Skin epidermis (tissue), 12 donors: ENCODE results near the gene AOAH.

ENCODE experiments used
- H3K27ac ChIP-seq, 21 experiments: fragments of 200-600 bp; sonication (generic) in 11 of 21; one replicate each; pipeline ENCODE4 v1.5.0; 2020; ENCODE audit warnings: mild to moderate bottlenecking in 3 of 21, inconsistent platforms in 2 of 21, moderate library complexity in 2 of 21
- H3K4me3 ChIP-seq, 7 experiments: fragments of 200-600 bp; sonication (generic) in 2 of 7; one replicate each; pipeline ENCODE4 v1.5.0; 2020; ENCODE audit warnings: inconsistent platforms in 2 of 7, mild to moderate bottlenecking in 2 of 7, moderate library complexity in 1 of 7

The AOAH gene

GRCh38 chr7:36589391-36589790, 134.9 kb downstream of the AOAH start:
- Histone ChIP-seq H3K27ac (no peak overlapping the region), H3K4me3 (no peak overlapping the region)

GRCh38 chr7:36583318-36583717, 141.0 kb downstream of the AOAH start:
- Histone ChIP-seq H3K27ac (no peak overlapping the region), H3K4me3 (no peak overlapping the region)

- H3K4me3 ChIP-seq = no peak overlapping the region
- H3K27ac ChIP-seq = no peak overlapping the region
These were observed 148.5 kb downstream of the AOAH start for GRCh38 chr7:36575832-36576231.

- Histone ChIP-seq H3K27ac (no peak overlapping the region), H3K4me3 (no peak overlapping the region)
These were observed 151.2 kb downstream of the AOAH start for GRCh38 chr7:36573066-36573465.

GRCh38 chr7:36571190-36571560, 153.1 kb downstream of the AOAH start:
- Histone ChIP-seq H3K4me3 (no peak overlapping the region), H3K27ac (no peak overlapping the region)

- no peak overlapping the region for H3K27ac ChIP-seq
These were observed 153.6 kb downstream of the AOAH start for GRCh38 chr7:36570528-36571189.

GRCh38 chr7:36568452-36568849, 155.8 kb downstream of the AOAH start:
- Histone ChIP-seq H3K27ac (no peak overlapping the region), H3K4me3 (no peak overlapping the region)

More at GRCh38 chr7:36570528-36571189, 153.6 kb downstream of the AOAH start:
- H3K4me3 ChIP-seq = no peak overlapping the region

- H3K4me3 ChIP-seq = no peak overlapping the region
These were observed 156.4 kb downstream of the AOAH start for GRCh38 chr7:36567699-36568451.

GRCh38 chr7:36565792-36566356, 158.4 kb downstream of the AOAH start:
- no peak overlapping the region for H3K4me3 ChIP-seq
- no peak overlapping the region for H3K27ac ChIP-seq

More at GRCh38 chr7:36567699-36568451, 156.4 kb downstream of the AOAH start:
- no peak overlapping the region for H3K27ac ChIP-seq

GRCh38 chr7:36564489-36564888, 159.8 kb downstream of the AOAH start:
- no peak overlapping the region for H3K27ac ChIP-seq
- no peak overlapping the region for H3K4me3 ChIP-seq

GRCh38 chr7:36563706-36564327, 160.5 kb downstream of the AOAH start:
- Histone ChIP-seq H3K27ac (no peak overlapping the region), H3K4me3 (no peak overlapping the region)

GRCh38 chr7:36562121-36562520, 162.2 kb downstream of the AOAH start:
- H3K27ac ChIP-seq = no peak overlapping the region
- no peak overlapping the region for H3K4me3 ChIP-seq

- no peak overlapping the region for H3K27ac ChIP-seq
- H3K4me3 ChIP-seq = no peak overlapping the region
These were observed 175.3 kb downstream of the AOAH start for GRCh38 chr7:36549029-36549428.

GRCh38 chr7:36547416-36547815, 176.9 kb downstream of the AOAH start:
- no peak overlapping the region for H3K27ac ChIP-seq
- no peak overlapping the region for H3K4me3 ChIP-seq

- Histone ChIP-seq H3K27ac (no peak overlapping the region), H3K4me3 (no peak overlapping the region)
These were observed 178.0 kb downstream of the AOAH start for GRCh38 chr7:36546331-36546730.

GRCh38 chr7:36545291-36545690, 179.0 kb downstream of the AOAH start:
- no peak overlapping the region for H3K27ac ChIP-seq
- H3K4me3 ChIP-seq = no peak overlapping the region

GRCh38 chr7:36538126-36538525, 186.2 kb downstream of the AOAH start:
- no peak overlapping the region for H3K4me3 ChIP-seq
- no peak overlapping the region for H3K27ac ChIP-seq

GRCh38 chr7:36535866-36536664, 188.2 kb downstream of the AOAH start:
- no peak overlapping the region for H3K4me3 ChIP-seq
- H3K27ac ChIP-seq = no peak overlapping the region

- no peak overlapping the region for H3K4me3 ChIP-seq
- H3K27ac ChIP-seq = no peak overlapping the region
These were observed 190.6 kb downstream of the AOAH start for GRCh38 chr7:36533717-36534116.

- no peak overlapping the region for H3K4me3 ChIP-seq
- no peak overlapping the region for H3K27ac ChIP-seq
These were observed 191.3 kb downstream of the AOAH start for GRCh38 chr7:36532981-36533499.
